ENCODE data around the gene ABITRAM. TPM values are rescaled to one million over a fixed set of nuclear protein-coding genes. Genes with fewer than 3 reads are reported as not detected.

ABITRAM gene
- total RNA-seq, 4 donors from 2014 or later = 5.6 to 14.4 (median 9.4) TPM

DNA sequence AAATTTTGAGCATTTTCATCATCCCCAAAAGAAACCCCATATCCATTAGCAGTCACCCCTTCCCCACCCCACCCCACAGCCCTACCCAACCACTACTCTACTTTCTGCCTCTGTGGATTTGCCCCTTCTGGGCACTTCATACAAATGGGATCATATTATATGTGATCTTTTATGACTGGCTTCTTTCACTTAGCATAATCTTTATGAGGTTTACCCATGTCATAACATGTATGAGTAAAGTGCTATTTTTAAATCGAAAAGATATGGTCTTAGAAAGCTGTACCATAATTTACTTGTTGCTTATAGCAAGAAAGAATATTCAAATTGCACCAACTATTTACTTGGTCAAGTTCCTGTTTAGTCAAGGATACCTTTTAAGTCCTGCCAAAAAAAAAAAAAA, 13.0 kb upstream of the ABITRAM start:
- no peak overlapping the region for H3K4me3 ChIP-seq
- H3K27ac ChIP-seq = no peak overlapping the region
- no peaks in the 10 kb centered on the region for H3K9me3 ChIP-seq
- peaks cover 0 to 13% (median 0%) of the 10 kb centered on the region in 4 donors for H3K4me1 ChIP-seq
- in situ Hi-C loops (cut with MboI; ENCODE audit: low pct_ligation_motif_present in 1 of 4, low pct_unique_long_range_greater_than_20kb in 1 of 4, low sequenced_read_pairs in 3 of 4) (no loop called here), intact Hi-C loops (cut with DNase I; ENCODE audit: low total_unique reads) (no loop called here)
- H3K36me3 ChIP-seq = peaks cover 0 to 41% (median 17%) of the 10 kb centered on the region in 4 donors
- DNase-seq = no peak
- 42 to 67% methylated on average over 1 of the region's 1 CpG for WGBS, 2 donors (ENCODE audit: low coverage in 1 of 2)
- no peak for TF ChIP-seq POLR2AphosphoS5 (IDR thresholded peaks at IDR 0.05)
- TF ChIP-seq EP300 (IDR thresholded peaks at IDR 0.05; ENCODE audit: low read depth) = no peak
- TF ChIP-seq, protein P1, sequence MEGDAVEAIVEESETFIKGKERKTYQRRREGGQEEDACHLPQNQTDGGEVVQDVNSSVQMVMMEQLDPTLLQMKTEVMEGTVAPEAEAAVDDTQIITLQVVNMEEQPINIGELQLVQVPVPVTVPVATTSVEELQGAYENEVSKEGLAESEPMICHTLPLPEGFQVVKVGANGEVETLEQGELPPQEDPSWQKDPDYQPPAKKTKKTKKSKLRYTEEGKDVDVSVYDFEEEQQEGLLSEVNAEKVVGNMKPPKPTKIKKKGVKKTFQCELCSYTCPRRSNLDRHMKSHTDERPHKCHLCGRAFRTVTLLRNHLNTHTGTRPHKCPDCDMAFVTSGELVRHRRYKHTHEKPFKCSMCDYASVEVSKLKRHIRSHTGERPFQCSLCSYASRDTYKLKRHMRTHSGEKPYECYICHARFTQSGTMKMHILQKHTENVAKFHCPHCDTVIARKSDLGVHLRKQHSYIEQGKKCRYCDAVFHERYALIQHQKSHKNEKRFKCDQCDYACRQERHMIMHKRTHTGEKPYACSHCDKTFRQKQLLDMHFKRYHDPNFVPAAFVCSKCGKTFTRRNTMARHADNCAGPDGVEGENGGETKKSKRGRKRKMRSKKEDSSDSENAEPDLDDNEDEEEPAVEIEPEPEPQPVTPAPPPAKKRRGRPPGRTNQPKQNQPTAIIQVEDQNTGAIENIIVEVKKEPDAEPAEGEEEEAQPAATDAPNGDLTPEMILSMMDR (IDR thresholded peaks at IDR 0.05) = no peak
- no peak for TF ChIP-seq POLR2A (IDR thresholded peaks at IDR 0.05)
- no peaks in the 10 kb centered on the region for H3K27me3 ChIP-seq

DNA sequence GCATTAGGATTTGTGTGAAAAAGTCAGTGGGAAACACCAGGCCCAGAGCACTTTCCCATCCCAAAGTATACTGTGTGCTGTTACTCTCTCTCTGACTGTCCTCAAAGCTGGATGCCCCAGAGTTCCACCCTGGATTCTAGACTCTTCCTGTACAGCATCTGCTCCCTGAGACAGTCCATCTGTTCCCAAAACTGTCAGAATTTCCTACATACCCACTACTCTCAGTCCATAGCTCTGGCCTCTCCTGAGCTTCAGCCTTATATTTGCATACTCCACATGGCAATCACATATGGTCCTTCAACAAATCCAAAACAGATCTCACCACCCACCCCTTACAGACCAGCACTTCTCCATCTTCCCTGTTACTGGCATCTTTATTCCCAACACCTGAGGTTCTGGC, 9.7 kb upstream of the ABITRAM start:
- peaks cover 0 to 54% (median 23%) of the 10 kb centered on the region in 4 donors for H3K36me3 ChIP-seq
- TF ChIP-seq, protein P1 (IDR thresholded peaks at IDR 0.05) = no peak
- TF ChIP-seq POLR2AphosphoS5 (IDR thresholded peaks at IDR 0.05) (no peak), POLR2A (IDR thresholded peaks at IDR 0.05) (no peak), EP300 (IDR thresholded peaks at IDR 0.05; ENCODE audit: low read depth) (no peak)
- H3K27me3 ChIP-seq = no peaks in the 10 kb centered on the region
- intact Hi-C loops (cut with DNase I; ENCODE audit: low total_unique reads) = no loop called here
- H3K9me3 ChIP-seq = no peaks in the 10 kb centered on the region
- H3K4me1 ChIP-seq = peaks cover 0 to 8% (median 0%) of the 10 kb centered on the region in 4 donors
- H3K27ac ChIP-seq = no peak overlapping the region
- DNase-seq = no peak
- no peak overlapping the region for H3K4me3 ChIP-seq
- in situ Hi-C loops (cut with MboI; ENCODE audit: low pct_ligation_motif_present in 1 of 4, low pct_unique_long_range_greater_than_20kb in 1 of 4, low sequenced_read_pairs in 3 of 4) = no loop called here

DNA sequence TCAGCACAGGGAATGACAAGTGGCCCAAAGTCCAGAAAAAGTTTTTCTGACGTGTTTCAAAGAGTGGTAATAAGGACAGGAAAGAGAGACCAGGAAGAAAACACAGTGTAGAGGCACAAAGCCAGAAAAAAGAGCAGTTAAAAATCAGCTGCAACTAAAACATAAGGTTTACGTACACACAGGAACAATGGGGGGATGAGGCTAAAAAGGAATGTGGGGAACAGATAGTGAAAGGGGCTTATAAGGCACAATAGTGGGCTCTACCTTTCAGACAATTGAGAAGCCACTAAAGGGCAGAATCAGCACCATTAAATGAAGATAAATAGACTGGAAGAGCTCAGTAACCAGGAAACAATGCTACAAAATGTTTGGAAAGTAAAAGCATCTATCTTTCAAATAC, 5.8 kb upstream of the ABITRAM start:
- Histone ChIP-seq H3K27ac (no peak overlapping the region), H3K27me3 (no peaks in the 10 kb centered on the region), H3K4me3 (no peak overlapping the region), H3K4me1 (peaks cover 8 to 11% (median 10%) of the 10 kb centered on the region in 4 donors), H3K36me3 (peaks cover 0 to 54% (median 25%) of the 10 kb centered on the region in 4 donors), H3K9me3 (no peaks in the 10 kb centered on the region)
- in situ Hi-C loops (cut with MboI; ENCODE audit: low pct_ligation_motif_present in 1 of 4, low pct_unique_long_range_greater_than_20kb in 1 of 4, low sequenced_read_pairs in 3 of 4) = no loop called here
- TF ChIP-seq, protein P1 (IDR thresholded peaks at IDR 0.05) = no peak
- no peak for TF ChIP-seq POLR2AphosphoS5 (IDR thresholded peaks at IDR 0.05)
- TF ChIP-seq EP300 (IDR thresholded peaks at IDR 0.05; ENCODE audit: low read depth) = no peak
- TF ChIP-seq POLR2A (IDR thresholded peaks at IDR 0.05) = no peak
- WGBS, 2 donors (ENCODE audit: low coverage in 1 of 2) = 93 to 100% methylated on average over 2 of the region's 2 CpGs
- no peak for DNase-seq
- intact Hi-C loops (cut with DNase I; ENCODE audit: low total_unique reads) = no loop called here

DNA sequence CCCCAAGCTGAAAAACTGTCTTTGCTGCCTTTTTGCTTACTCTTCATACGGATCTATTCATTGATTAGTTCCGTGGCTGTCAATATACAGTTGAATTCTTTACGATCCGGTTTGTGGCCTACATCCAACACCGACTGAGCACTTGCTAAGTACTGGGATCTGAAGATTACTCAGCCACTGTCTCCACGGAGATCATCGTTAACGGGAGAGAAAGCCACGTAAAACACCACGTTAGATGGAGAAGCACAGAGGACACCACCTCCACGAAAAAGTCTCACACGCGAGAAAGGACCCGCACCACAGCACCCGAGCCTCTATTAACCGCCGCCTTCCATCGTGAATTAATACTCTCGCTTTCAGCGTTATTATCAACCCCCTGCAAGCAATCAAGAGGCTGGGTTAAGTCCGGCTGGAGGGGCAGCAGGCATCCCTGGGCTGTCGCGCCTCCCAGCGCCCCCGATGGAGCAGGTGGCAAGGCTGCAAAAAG, 926 bp upstream of the ABITRAM start:
- peak; percentile 9 for DNase-seq
- Histone ChIP-seq H3K27me3 (no peaks in the 10 kb centered on the region), H3K9me3 (no peaks in the 10 kb centered on the region), H3K27ac (peak overlapping the region; percentile 89 to 94 (median 92)), H3K4me3 (peak overlapping the region; percentile 73 to 83 (median 75)), H3K4me1 (peaks cover 8 to 21% (median 18%) of the 10 kb centered on the region in 4 donors), H3K36me3 (peaks cover 0 to 10% (median 4%) of the 10 kb centered on the region in 4 donors)
- TF ChIP-seq POLR2AphosphoS5 (IDR thresholded peaks at IDR 0.05) = no peak
- no peak for TF ChIP-seq EP300 (IDR thresholded peaks at IDR 0.05; ENCODE audit: low read depth)
- TF ChIP-seq, protein P1 (IDR thresholded peaks at IDR 0.05) = no peak
- no peak for TF ChIP-seq POLR2A (IDR thresholded peaks at IDR 0.05)
- intact Hi-C loops (cut with DNase I; ENCODE audit: low total_unique reads) (loop anchor here (10.0 kb wide), 1 partner anchor 382 kb away; no protein-coding TSS in a partner anchor), in situ Hi-C loops (cut with MboI; ENCODE audit: low pct_ligation_motif_present in 1 of 4, low pct_unique_long_range_greater_than_20kb in 1 of 4, low sequenced_read_pairs in 3 of 4) (no loop called here)
- WGBS, 2 donors (ENCODE audit: low coverage in 1 of 2) = 0% methylated on average over 4 to 25 of the region's 25 CpGs

All from transverse colon (tissue), 4 donors.